ENCODE measurements around the gene MMRN1.

DNA sequence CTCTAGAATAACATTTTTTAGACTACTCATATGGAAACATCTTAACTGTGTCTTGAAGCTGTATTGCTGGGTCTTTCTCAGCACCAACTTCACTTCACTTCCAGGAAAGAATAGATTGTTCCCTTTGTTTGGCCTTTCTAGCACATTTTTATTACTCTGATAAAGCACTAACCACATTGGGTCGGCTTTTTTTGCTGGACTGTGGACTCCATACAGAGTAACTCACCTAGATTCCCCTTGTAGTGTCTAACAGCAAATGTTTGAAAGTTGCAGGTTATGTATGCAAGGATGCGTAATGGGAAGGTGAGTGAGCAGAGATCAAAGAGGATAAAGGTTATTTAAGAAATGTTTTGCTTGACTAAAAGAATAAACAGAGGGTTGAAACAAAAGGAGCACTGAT lies 101.2 kb downstream of the MMRN1 start:
- TF ChIP-seq YY1 (IDR thresholded peaks at IDR 0.05; ENCODE audit: insufficient read depth, insufficient read length): no peak
- no peak for TF ChIP-seq ZNF274 (IDR thresholded peaks at IDR 0.05; ENCODE audit: low read depth, low read length)
- no peak for TF ChIP-seq SUZ12 (IDR thresholded peaks at IDR 0.05; ENCODE audit: extremely low read depth, insufficient read depth, insufficient read length)

Measured in NT2/D1 (cell line).